Bronchial epithelial cell (primary cell): Measurements from ENCODE around the gene CHN1. TPM values are rescaled to one million over a fixed set of nuclear protein-coding genes. Genes with fewer than 3 reads are reported as not detected.

Experiments used
- DNase-seq: peaks from one replicate; pipeline ENCODE4 v3.0.0-alpha.2; 2010; ENCODE audit warnings: low read depth
- FAIRE-seq: peaks from 2 replicates; lab custom pipeline; 2011; peaks lifted over from hg19 to GRCh38; lab: Jason Lieb, UNC
- H3K27me3 ChIP-seq: 2 replicates; pipeline ENCODE4 v1.5.1; 2011; ENCODE audit warnings: low read length; ENCODE audit not compliant: control insufficient read depth, insufficient read depth
- H3K36me3 ChIP-seq: 2 replicates; pipeline ENCODE4 v1.5.1; 2011; ENCODE audit warnings: low read length; ENCODE audit not compliant: control insufficient read depth, insufficient read depth
- H3K4me3 ChIP-seq: 2 replicates; pipeline ENCODE4 v1.5.1; 2011; ENCODE audit warnings: mild to moderate bottlenecking, low read depth, low read length, control low read depth
- total RNA-seq: library from RNA; depleted of rRNA; stranded (reverse); fragments of >200 nt; gene quantifications from 2 replicates; pipeline ENCODE4 v1.2.1, GENCODE V29; 2014
- TF ChIP-seq, protein P1 (sequence below): IDR thresholded peaks from 2 replicates; pipeline ENCODE4 v1.5.1; 2011; ENCODE audit warnings: mild to moderate bottlenecking, moderate library complexity, low read length, control low read depth, inconsistent platforms; ENCODE audit not compliant: insufficient read depth, severe bottlenecking

CHN1 gene
- total RNA-seq, 1 donor from 2014 or later = 2.6 TPM

DNA sequence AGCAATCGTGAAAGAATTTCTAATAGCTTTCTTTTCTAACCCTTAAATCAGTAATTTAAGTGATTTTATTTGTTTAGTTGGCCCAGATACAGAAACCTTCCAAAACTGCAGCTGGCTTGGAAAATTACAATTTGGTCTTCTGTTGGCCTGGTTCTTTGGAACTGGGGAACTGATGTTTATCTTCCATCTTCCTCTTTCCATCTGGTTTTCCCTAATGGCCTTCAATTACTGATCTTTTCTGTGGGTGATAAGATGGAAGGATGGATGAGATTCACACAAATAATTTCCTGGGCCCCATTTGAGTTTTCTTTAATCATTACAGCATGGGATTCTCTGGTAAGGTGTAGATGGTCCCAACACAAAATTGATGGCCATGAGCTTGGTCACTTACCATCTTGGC, 134.4 kb downstream of the CHN1 start:
- no peaks in the 10 kb centered on the region for H3K36me3 ChIP-seq
- no peak overlapping the region for H3K4me3 ChIP-seq
- DNase-seq (no peak), FAIRE-seq (no peak)
- TF ChIP-seq, protein P1, sequence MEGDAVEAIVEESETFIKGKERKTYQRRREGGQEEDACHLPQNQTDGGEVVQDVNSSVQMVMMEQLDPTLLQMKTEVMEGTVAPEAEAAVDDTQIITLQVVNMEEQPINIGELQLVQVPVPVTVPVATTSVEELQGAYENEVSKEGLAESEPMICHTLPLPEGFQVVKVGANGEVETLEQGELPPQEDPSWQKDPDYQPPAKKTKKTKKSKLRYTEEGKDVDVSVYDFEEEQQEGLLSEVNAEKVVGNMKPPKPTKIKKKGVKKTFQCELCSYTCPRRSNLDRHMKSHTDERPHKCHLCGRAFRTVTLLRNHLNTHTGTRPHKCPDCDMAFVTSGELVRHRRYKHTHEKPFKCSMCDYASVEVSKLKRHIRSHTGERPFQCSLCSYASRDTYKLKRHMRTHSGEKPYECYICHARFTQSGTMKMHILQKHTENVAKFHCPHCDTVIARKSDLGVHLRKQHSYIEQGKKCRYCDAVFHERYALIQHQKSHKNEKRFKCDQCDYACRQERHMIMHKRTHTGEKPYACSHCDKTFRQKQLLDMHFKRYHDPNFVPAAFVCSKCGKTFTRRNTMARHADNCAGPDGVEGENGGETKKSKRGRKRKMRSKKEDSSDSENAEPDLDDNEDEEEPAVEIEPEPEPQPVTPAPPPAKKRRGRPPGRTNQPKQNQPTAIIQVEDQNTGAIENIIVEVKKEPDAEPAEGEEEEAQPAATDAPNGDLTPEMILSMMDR = no peak
- H3K27me3 ChIP-seq = no peaks in the 10 kb centered on the region

GRCh38 chr2:174868878-174869277, 136.3 kb downstream of the CHN1 start:
- no peaks in the 10 kb centered on the region for H3K36me3 ChIP-seq
- H3K4me3 ChIP-seq = no peak overlapping the region
- no peak for DNase-seq
- TF ChIP-seq, protein P1 = no peak
- FAIRE-seq = no peak
- H3K27me3 ChIP-seq = no peaks in the 10 kb centered on the region

- Histone ChIP-seq H3K27me3 (no peaks in the 10 kb centered on the region), H3K36me3 (no peaks in the 10 kb centered on the region), H3K4me3 (no peak overlapping the region)
- FAIRE-seq (no peak), DNase-seq (no peak)
- TF ChIP-seq, protein P1 = no peak
Measured at GRCh38 chr2:174866421-174866820, 138.8 kb downstream of the CHN1 start.

DNA sequence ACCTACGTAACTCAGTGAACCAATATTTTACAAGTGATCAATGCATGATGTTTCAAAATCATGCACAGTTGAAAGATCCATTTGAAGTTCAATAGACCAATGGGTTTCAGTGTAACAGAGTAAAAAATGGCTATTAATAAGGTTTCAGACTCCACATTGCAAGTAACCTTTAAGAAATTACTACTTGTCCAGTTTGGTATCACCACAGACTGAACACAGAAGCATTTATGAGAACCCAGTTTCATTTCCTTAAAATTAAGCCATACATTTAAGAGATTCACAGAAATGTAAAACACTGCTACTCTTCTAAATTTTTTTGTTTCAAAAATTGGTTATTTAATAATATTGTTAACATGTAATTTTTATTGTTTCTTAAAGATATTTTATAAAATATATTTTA, 142.0 kb downstream of the CHN1 start:
- H3K27me3 ChIP-seq = no peaks in the 10 kb centered on the region
- TF ChIP-seq, protein P1 = no peak
- FAIRE-seq (no peak), DNase-seq (no peak)
- H3K4me3 ChIP-seq = no peak overlapping the region
- no peaks in the 10 kb centered on the region for H3K36me3 ChIP-seq

DNA sequence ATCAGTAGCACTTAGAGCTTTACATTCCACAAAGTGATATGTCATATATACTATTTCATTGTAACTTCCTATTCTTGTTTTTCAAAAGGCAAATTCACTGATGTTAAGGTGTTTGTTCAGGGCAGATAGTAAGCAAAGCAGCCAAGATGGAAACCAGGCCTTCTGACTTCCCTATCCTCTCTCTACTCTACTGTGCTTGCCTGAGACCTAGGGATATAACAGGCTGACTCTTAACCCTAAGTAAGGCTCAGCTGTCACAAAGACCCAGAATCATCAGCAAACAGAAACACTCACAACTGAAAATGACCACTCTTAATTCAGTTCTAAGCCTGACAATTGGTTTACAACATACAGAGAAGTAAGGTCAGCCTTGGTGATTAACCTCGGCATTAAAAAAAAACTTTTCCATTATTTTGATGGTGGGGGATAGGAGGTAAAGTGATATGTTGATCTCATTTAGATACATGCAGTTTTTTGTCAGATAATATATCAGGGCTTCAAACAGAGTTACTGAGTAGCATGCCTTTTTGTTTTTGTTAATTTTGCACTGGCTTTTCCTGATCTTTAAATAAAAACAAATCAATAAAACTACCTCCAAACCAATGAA, 145.5 kb downstream of the CHN1 start:
- no peaks in the 10 kb centered on the region for H3K36me3 ChIP-seq
- no peak for FAIRE-seq
- TF ChIP-seq, protein P1 = no peak
- H3K27me3 ChIP-seq = no peaks in the 10 kb centered on the region
- no peak overlapping the region for H3K4me3 ChIP-seq
- no peak for DNase-seq

DNA sequence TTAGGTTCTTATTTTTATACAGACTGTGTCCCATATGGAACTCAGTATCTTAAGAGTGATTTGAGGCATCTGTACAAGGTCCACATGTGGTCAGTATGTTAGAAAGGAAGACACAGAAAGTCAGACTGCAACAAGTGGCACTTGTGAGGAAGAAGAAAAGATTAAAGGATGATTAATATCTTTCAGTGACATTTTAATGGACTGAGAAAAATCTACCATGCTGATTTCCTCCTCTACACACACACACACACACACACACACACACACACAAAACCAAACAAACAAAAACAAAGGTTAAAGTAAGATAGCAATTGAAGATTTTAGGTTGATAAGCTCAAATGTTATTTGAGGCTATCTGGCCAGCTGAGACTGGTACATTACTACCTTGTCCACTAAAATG, 146.4 kb downstream of the CHN1 start:
- TF ChIP-seq, protein P1 = no peak

More for the DNA sequence above, 146.4 kb downstream of the CHN1 start:
- no peaks in the 10 kb centered on the region for H3K27me3 ChIP-seq
- H3K36me3 ChIP-seq = no peaks in the 10 kb centered on the region
- H3K4me3 ChIP-seq = no peak overlapping the region
- FAIRE-seq (no peak), DNase-seq (no peak)
